ENCODE measurements around the gene CDIPT. TPM values are rescaled to one million over a fixed set of nuclear protein-coding genes. Genes with fewer than 3 reads are reported as not detected.
"Not testable (repeated sequence)": the region's sequence is repeated elsewhere in the genome, so short reads cannot be mapped to it uniquely, and the experiment has no call there.

The CDIPT gene
- total RNA-seq, 2 donors from 2014 or later, result 76.5 to 79.9 TPM

- TF ChIP-seq POLR2A (IDR thresholded peaks at IDR 0.05) (no peak), CTCF (IDR thresholded peaks at IDR 0.05) (no peak)
- ATAC-seq (no peak), DNase-seq (no peak)
- H3K27ac ChIP-seq, result no peak overlapping the region
- H3K4me1 ChIP-seq, result no peaks in the 10 kb centered on the region
- no peaks in the 10 kb centered on the region for H3K36me3 ChIP-seq (replicated peaks in 1 of 2; ENCODE audit: insufficient read depth in 1 of 2, low read depth in 2 of 2)
- 87% methylated on average over 3 to 6 of the region's 6 CpGs for WGBS, 2 donors
- intact Hi-C loops (cut with DNase I), result no loop called here
- no peak overlapping the region for H3K4me3 ChIP-seq
- H3K27me3 ChIP-seq, result no peaks in the 10 kb centered on the region
- H3K9me3 ChIP-seq, result no peaks in the 10 kb centered on the region
These were observed 29.4 kb upstream of the CDIPT start for GRCh38 chr16:29892458-29892813.

GRCh38 chr16:29891525-29892457 lies 28.8 kb upstream of the CDIPT start:
- TF ChIP-seq CTCF (IDR thresholded peaks at IDR 0.05) (no peak), POLR2A (IDR thresholded peaks at IDR 0.05) (no peak)
- ATAC-seq, result no peak
- intact Hi-C loops (cut with DNase I), result no loop called here
- H3K36me3 ChIP-seq (replicated peaks in 1 of 2; ENCODE audit: insufficient read depth in 1 of 2, low read depth in 2 of 2), result no peaks in the 10 kb centered on the region
- H3K9me3 ChIP-seq, result no peaks in the 10 kb centered on the region
- 74 to 76% methylated on average over 9 to 10 of the region's 10 CpGs for WGBS, 2 donors
- no peaks in the 10 kb centered on the region for H3K4me1 ChIP-seq
- H3K4me3 ChIP-seq, result no peak overlapping the region
- no peak for DNase-seq
- H3K27me3 ChIP-seq, result no peaks in the 10 kb centered on the region
- H3K27ac ChIP-seq, result no peak overlapping the region

GRCh38 chr16:29889372-29889771 lies 26.3 kb upstream of the CDIPT start:
- H3K36me3 ChIP-seq (replicated peaks in 1 of 2; ENCODE audit: insufficient read depth in 1 of 2, low read depth in 2 of 2); H3K9me3 ChIP-seq; H3K27me3 ChIP-seq; DNase-seq; H3K4me1 ChIP-seq; ATAC-seq; intact Hi-C loops (cut with DNase I); H3K4me3 ChIP-seq; H3K27ac ChIP-seq: not testable (repeated sequence)
- WGBS, 2 donors, result 94 to 95% methylated on average over 3 of the region's 3 CpGs

GRCh38 chr16:29883987-29884386 lies 21.0 kb upstream of the CDIPT start:
- no peak for TF ChIP-seq POLR2A (IDR thresholded peaks at IDR 0.05)
- no peak for TF ChIP-seq CTCF (IDR thresholded peaks at IDR 0.05)
- Histone ChIP-seq H3K9me3 (no peaks in the 10 kb centered on the region), H3K27ac (no peak overlapping the region), H3K4me3 (no peak overlapping the region), H3K27me3 (no peaks in the 10 kb centered on the region), H3K36me3 (replicated peaks in 1 of 2; ENCODE audit: insufficient read depth in 1 of 2, low read depth in 2 of 2) (no peaks in the 10 kb centered on the region), H3K4me1 (peaks cover 5% of the 10 kb centered on the region)
- DNase-seq, result no peak
- intact Hi-C loops (cut with DNase I), result no loop called here
- no peak for ATAC-seq
- WGBS, 2 donors, result 91 to 93% methylated on average over 6 of the region's 6 CpGs

GRCh38 chr16:29881050-29881449 lies 18.0 kb upstream of the CDIPT start:
- intact Hi-C loops (cut with DNase I), result no loop called here
- no peaks in the 10 kb centered on the region for H3K9me3 ChIP-seq
- 46 to 55% methylated on average over 2 to 3 of the region's 3 CpGs for WGBS, 2 donors
- TF ChIP-seq CTCF (IDR thresholded peaks at IDR 0.05) (no peak), POLR2A (IDR thresholded peaks at IDR 0.05) (no peak)
- no peaks in the 10 kb centered on the region for H3K27me3 ChIP-seq
- no peaks in the 10 kb centered on the region for H3K36me3 ChIP-seq (replicated peaks in 1 of 2; ENCODE audit: insufficient read depth in 1 of 2, low read depth in 2 of 2)
- H3K4me3 ChIP-seq, result no peak overlapping the region
- no peak for ATAC-seq
- no peak overlapping the region for H3K27ac ChIP-seq
- H3K4me1 ChIP-seq, result peaks cover 5% of the 10 kb centered on the region
- no peak for DNase-seq
